ENCODE data around the gene KLK5. TPM values are rescaled to one million over a fixed set of nuclear protein-coding genes. Genes with fewer than 3 reads are reported as not detected.
"Not testable (repeated sequence)": the region's sequence is repeated elsewhere in the genome, so short reads cannot be mapped to it uniquely, and the experiment has no call there.

KLK5 gene
- total RNA-seq, 8 experiments from 2014 or later = 0.45 to 0.47 TPM; not detected in 6

- ATAC-seq (replicated peaks in 6 of 8) = no peak
- no peaks in the 10 kb centered on the region for H3K4me1 ChIP-seq (replicated peaks in 1 of 2)
- no peak overlapping the region for H3K27ac ChIP-seq
- WGBS, 10 experiments = 0 to 100% (median 63%) methylated on average over 1 to 3 of the region's 4 CpGs; no CpG with 5 or more reads in 2 of the 10 experiments
- no peak overlapping the region for H3K4me3 ChIP-seq
- in situ Hi-C loops (cut with MboI; ENCODE audit: low pct_unique_long_range_greater_than_20kb in 2 of 9, low sequenced_read_pairs in 9 of 9, unreplicated experiment in 9 of 9) = loop anchor here in 2 of 9 experiments (25.0 kb wide), 1 partner anchor 548 kb away; the partner anchor contains the start of gene NAPSA (in 2 of the 2)
These were observed 42.1 kb downstream of the KLK5 start for GRCh38 chr19:50910722-50911121.

DNA sequence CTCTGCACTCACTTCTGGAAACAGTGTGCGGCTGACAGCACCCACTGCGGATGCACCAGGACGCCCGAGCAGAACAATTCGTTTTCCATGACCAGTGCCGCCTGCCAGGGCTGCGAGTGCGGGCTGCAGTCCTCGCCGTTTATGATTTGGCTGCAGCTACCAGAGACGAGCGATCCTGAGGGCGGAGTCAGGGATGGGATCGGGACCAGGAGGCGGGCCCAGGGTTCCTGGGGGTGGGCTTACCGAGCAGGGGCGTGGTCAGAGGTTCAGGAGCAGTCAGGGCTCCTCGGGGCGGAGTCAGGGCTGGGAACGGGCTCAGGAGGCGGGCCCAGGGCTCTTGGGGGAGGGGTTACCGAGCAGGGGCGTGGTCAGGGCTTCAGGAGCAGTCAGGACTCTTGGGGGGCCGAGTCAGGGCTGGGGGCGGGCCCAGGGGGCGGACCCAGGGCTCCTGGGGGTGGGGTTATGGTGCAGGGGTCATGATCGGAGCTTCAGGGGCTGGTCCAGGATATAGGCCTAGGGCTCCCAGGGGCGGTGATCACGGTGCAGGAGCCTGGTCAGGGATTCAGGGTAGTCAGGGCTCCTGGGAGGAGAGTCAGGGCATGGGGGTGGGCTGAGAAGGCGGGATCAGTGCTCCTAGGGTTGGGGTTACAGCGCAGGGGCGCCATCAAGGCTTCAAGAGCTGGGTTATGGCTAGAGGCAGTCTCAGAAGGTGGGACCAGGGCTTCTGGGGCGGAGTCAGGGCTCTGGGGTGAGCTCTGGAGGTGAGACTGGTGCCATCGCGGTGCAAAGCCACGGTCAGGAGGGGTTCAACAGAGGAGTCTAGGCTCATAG, 43.4 kb downstream of the KLK5 start:
- peak overlapping the region; percentile 11 to 36 (median 26) for H3K4me3 ChIP-seq
- peak; percentile 46 to 98 (median 92) for ATAC-seq (replicated peaks in 6 of 8)
- in situ Hi-C loops (cut with MboI; ENCODE audit: low pct_unique_long_range_greater_than_20kb in 2 of 9, low sequenced_read_pairs in 9 of 9, unreplicated experiment in 9 of 9) = loop anchor here in 2 of 9 experiments (25.0 kb wide), 1 partner anchor 547 kb away; the partner anchor contains the start of gene NAPSA (in 2 of the 2)
- 19% methylated on average over 6 of the region's 36 CpGs; no CpG with 5 or more reads in 9 of the 10 experiments for WGBS, 10 experiments
- H3K27ac ChIP-seq = no peak overlapping the region
- no peaks in the 10 kb centered on the region for H3K4me1 ChIP-seq (replicated peaks in 1 of 2)

- WGBS, 10 experiments = 0 to 80% (median 43%) methylated on average over 1 to 6 of the region's 25 CpGs; no CpG with 5 or more reads in 4 of the 10 experiments
- in situ Hi-C loops (cut with MboI; ENCODE audit: low pct_unique_long_range_greater_than_20kb in 2 of 9, low sequenced_read_pairs in 9 of 9, unreplicated experiment in 9 of 9) = loop anchor here in 2 of 9 experiments (25.0 kb wide), 1 partner anchor 546 kb away; the partner anchor contains the start of gene NAPSA (in 2 of the 2)
- Histone ChIP-seq H3K27ac (no peak overlapping the region), H3K4me1 (replicated peaks in 1 of 2) (no peaks in the 10 kb centered on the region), H3K4me3 (peak overlapping the region in 1 of 5 donors; percentile 36)
- ATAC-seq (replicated peaks in 6 of 8) = no peak
These were observed 44.5 kb downstream of the KLK5 start for GRCh38 chr19:50908336-50908735.

- in situ Hi-C loops (cut with MboI; ENCODE audit: low pct_unique_long_range_greater_than_20kb in 2 of 9, low sequenced_read_pairs in 9 of 9, unreplicated experiment in 9 of 9) = loop anchor here in 2 of 9 experiments (25.0 kb wide), 1 partner anchor 544 kb away; the partner anchor contains the start of gene NAPSA (in 2 of the 2)
- H3K27ac ChIP-seq = no peak overlapping the region
- WGBS, 10 experiments = 0 to 60% (median 29%) methylated on average over 1 to 3 of the region's 5 CpGs; no CpG with 5 or more reads in 3 of the 10 experiments
These were observed 46.6 kb downstream of the KLK5 start for GRCh38 chr19:50906217-50906616.

GRCh38 chr19:50902640-50903039, 50.2 kb downstream of the KLK5 start:
- whole genome bisulfite sequencing, 10 experiments = 0 to 81% (median 69%) methylated on average over 1 to 2 of the region's 4 CpGs; no CpG with 5 or more reads in 2 of the 10 experiments
- Histone ChIP-seq H3K4me3 (no peak overlapping the region), H3K4me1 (replicated peaks in 1 of 2) (no peaks in the 10 kb centered on the region), H3K27ac (no peak overlapping the region)
- ATAC-seq (replicated peaks in 6 of 8) = no peak
- in situ Hi-C loops (cut with MboI; ENCODE audit: low pct_unique_long_range_greater_than_20kb in 2 of 9, low sequenced_read_pairs in 9 of 9, unreplicated experiment in 9 of 9) = loop anchor here in 2 of 9 experiments (25.0 kb wide), 1 partner anchor 540 kb away; the partner anchor contains the start of gene NAPSA (in 2 of the 2)

More at GRCh38 chr19:50906217-50906616, 46.6 kb downstream of the KLK5 start:
- Histone ChIP-seq H3K4me3 (no peak overlapping the region), H3K4me1 (replicated peaks in 1 of 2) (no peaks in the 10 kb centered on the region)
- ATAC-seq (replicated peaks in 6 of 8) = peak in 1 of 8 experiments; percentile 42

DNA sequence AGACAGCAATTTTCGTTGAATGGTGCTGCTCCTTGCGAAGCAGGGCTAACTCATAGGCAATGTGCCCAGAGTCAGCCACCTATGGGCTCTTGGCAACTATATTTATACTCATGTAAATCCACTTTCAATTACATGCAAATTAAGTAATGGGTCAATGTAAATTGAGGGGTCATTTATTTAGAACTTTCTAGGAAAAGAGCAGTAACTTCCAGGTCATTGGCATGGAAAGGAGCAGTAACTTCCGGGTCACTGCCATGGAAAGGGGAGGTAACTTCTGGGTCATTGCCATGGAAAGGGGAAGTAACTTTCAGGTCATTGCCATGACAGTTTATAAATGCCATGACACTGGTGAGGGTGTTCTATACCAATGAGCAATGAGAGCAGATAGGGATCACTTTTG, 53.3 kb downstream of the KLK5 start:
- WGBS, 10 experiments = 12 to 100% (median 60%) methylated on average over 1 to 3 of the region's 3 CpGs; no CpG with 5 or more reads in 5 of the 10 experiments
- peaks cover 0 to 3% of the 10 kb centered on the region in 2 donors for H3K4me1 ChIP-seq (replicated peaks in 1 of 2)
- in situ Hi-C loops (cut with MboI; ENCODE audit: low pct_unique_long_range_greater_than_20kb in 2 of 9, low sequenced_read_pairs in 9 of 9, unreplicated experiment in 9 of 9) = no loop called here
- H3K4me3 ChIP-seq = no peak overlapping the region
- no peak for ATAC-seq (replicated peaks in 6 of 8)
- H3K27ac ChIP-seq = no peak overlapping the region

DNA sequence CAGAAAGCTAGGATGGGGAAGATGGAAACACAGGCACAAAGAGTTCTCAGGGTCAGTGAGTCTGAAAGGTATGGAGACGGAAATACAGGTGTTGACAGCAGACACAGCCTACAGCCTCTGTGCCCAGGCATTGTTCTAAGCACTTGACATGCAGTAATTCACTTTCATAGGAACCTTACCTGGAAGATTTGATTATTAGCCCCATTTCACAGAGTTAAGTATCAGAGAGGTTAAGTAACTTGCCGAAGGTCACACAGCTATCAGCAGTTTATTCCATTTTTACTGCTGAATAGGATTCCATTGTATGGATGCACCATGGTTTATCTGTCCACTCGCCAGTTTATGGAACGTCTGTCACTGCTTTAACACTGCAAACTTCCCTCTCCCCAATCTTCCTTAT, 54.8 kb downstream of the KLK5 start:
- H3K4me3 ChIP-seq = no peak overlapping the region
- in situ Hi-C loops (cut with MboI; ENCODE audit: low pct_unique_long_range_greater_than_20kb in 2 of 9, low sequenced_read_pairs in 9 of 9, unreplicated experiment in 9 of 9) = no loop called here
- 10 to 89% (median 54%) methylated on average over 1 to 4 of the region's 4 CpGs for WGBS, 10 experiments
- no peak for ATAC-seq (replicated peaks in 6 of 8)
- no peak overlapping the region for H3K27ac ChIP-seq
- H3K4me1 ChIP-seq (replicated peaks in 1 of 2) = peaks cover 0 to 3% of the 10 kb centered on the region in 2 donors

- in situ Hi-C loops (cut with MboI; ENCODE audit: low pct_unique_long_range_greater_than_20kb in 2 of 9, low sequenced_read_pairs in 9 of 9, unreplicated experiment in 9 of 9) = no loop called here
- no peak for ATAC-seq (replicated peaks in 6 of 8)
- Histone ChIP-seq H3K4me3 (no peak overlapping the region), H3K27ac (no peak overlapping the region), H3K4me1 (replicated peaks in 1 of 2) (peaks cover 0 to 3% of the 10 kb centered on the region in 2 donors)
- 13 to 80% (median 60%) methylated on average over 1 to 3 of the region's 3 CpGs; no CpG with 5 or more reads in 3 of the 10 experiments for WGBS, 10 experiments
These were observed 55.2 kb downstream of the KLK5 start for GRCh38 chr19:50897612-50898011.

GRCh38 chr19:50897191-50897607, 55.6 kb downstream of the KLK5 start:
- no peak for ATAC-seq (replicated peaks in 6 of 8)
- in situ Hi-C loops (cut with MboI; ENCODE audit: low pct_unique_long_range_greater_than_20kb in 2 of 9, low sequenced_read_pairs in 9 of 9, unreplicated experiment in 9 of 9) = no loop called here
- H3K4me3 ChIP-seq = no peak overlapping the region
- 83% methylated on average over 1 of the region's 3 CpGs; no CpG with 5 or more reads in 9 of the 10 experiments for WGBS, 10 experiments
- peaks cover 0 to 3% of the 10 kb centered on the region in 2 donors for H3K4me1 ChIP-seq (replicated peaks in 1 of 2)
- peak overlapping the region; percentile 45 to 79 for H3K27ac ChIP-seq

- Histone ChIP-seq H3K27ac (peak overlapping the region; percentile 45 to 79), H3K4me3 (no peak overlapping the region), H3K4me1 (replicated peaks in 1 of 2) (peaks cover 0 to 3% of the 10 kb centered on the region in 2 donors)
- in situ Hi-C loops (cut with MboI; ENCODE audit: low pct_unique_long_range_greater_than_20kb in 2 of 9, low sequenced_read_pairs in 9 of 9, unreplicated experiment in 9 of 9) = no loop called here
- WGBS, 10 experiments = 48 to 69% (median 58%) methylated on average over 2 to 6 of the region's 6 CpGs; no CpG with 5 or more reads in 4 of the 10 experiments
- peak in 7 of 8 experiments; percentile 87 to 94 (median 89) for ATAC-seq (replicated peaks in 6 of 8)
These were observed 56.1 kb downstream of the KLK5 start for GRCh38 chr19:50896591-50897190.

DNA sequence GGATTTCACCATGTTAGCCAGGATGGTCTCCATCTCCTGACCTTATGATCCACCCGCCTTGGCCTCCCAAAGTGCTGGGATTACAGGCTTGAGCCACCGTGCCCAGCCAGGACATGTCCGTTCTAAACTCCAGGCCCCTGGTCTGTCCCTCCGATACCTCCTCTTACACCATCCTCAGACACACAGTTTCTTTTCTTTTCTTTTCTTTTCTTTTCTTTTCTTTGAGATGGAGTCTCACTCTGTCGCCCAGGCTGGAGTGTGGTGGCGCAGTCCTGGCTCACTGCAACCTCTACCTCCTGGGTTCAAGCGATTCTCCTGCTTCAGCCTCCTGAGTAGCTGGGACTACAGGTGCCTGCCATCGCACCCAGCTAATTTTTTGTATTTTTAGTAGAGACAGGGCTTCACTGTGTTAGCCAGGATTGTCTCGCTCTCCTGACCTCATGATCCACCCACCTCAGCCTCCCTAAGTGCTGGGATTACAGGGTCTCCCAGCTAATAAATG, 56.7 kb downstream of the KLK5 start:
- H3K27ac ChIP-seq = peak overlapping the region in 1 of 2 donors; percentile 79
- in situ Hi-C loops (cut with MboI; ENCODE audit: low pct_unique_long_range_greater_than_20kb in 2 of 9, low sequenced_read_pairs in 9 of 9, unreplicated experiment in 9 of 9); H3K4me1 ChIP-seq (replicated peaks in 1 of 2); H3K4me3 ChIP-seq: not testable (repeated sequence)
- 11 to 96% (median 70%) methylated on average over 1 to 8 of the region's 9 CpGs; no CpG with 5 or more reads in 3 of the 10 experiments for WGBS, 10 experiments
- ATAC-seq (replicated peaks in 6 of 8) = peak in 2 of 8 experiments; percentile 58 to 63

DNA sequence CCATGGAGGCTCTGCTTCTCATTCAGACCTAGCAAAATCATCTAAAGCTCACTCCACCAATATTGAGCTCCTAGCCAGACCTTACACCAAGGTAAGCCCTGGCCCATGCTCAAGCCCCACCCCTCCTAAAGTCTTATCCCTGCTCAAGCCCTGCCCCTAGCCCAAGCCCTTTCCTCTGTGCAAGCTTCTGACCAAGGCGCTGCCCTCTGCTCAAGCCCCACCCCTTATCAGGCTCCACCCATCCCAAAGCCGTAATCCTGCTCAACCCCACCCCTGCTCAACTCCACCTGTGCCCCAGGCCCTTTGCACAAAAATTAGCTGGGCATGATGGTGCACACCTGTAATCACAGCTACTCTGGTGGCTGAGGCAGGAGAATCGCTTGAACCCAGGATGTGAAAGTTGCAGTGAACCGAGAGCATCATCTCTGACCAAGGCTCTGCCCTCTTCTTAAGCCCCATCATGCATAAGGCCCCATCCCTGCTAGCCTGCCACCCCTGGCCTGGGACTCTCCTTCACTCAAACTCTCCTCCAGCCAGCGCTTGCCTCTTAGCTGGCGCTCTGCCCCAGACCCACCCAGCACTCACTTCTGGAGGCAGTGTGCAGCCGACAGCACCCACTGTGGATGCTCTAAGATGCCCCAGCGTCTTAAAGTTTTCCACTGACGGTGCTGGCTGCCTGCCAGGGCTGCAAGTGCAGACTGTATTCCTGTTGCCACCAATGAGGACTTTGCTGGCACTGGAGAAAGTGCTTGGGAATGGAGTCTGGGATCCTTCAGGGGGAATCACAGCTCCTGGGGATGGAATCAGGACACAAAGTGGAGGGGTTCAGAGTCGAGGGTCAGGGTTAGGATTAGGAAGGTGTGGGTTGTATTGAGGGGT, 58.1 kb downstream of the KLK5 start:
- Histone ChIP-seq H3K4me1 (replicated peaks in 1 of 2) (peaks cover 0 to 3% of the 10 kb centered on the region in 2 donors), H3K27ac (no peak overlapping the region), H3K4me3 (no peak overlapping the region)
- in situ Hi-C loops (cut with MboI; ENCODE audit: low pct_unique_long_range_greater_than_20kb in 2 of 9, low sequenced_read_pairs in 9 of 9, unreplicated experiment in 9 of 9) = no loop called here
- ATAC-seq (replicated peaks in 6 of 8) = no peak
- 0 to 89% (median 24%) methylated on average over 1 to 4 of the region's 10 CpGs; no CpG with 5 or more reads in 4 of the 10 experiments for WGBS, 10 experiments
